HL-60 (cell line): ENCODE results near the gene SORCS2.

Experiments used
- DNase-seq, 2 experiments: peaks; one replicate each; pipeline ENCODE4 v3.0.0-alpha.2; 2010 to 2020; ENCODE audit warnings: low read depth in 1 of 2, low spot score in 1 of 2
- H3K27ac ChIP-seq: fragments of 250-450 bp; sonication (Bioruptor Pico); replicated peaks from 2 replicates; pipeline ENCODE4 v1.5.1; 2020; ENCODE audit warnings: mild to moderate bottlenecking, moderate library complexity
- H3K27me3 ChIP-seq: fragments of 250-450 bp; sonication (Bioruptor Pico); 2 replicates; pipeline ENCODE4 v1.5.1; 2021; ENCODE audit warnings: mild to moderate bottlenecking, moderate library complexity; ENCODE audit not compliant: insufficient read depth, poor library complexity, severe bottlenecking
- H3K4me3 ChIP-seq: replicated peaks from 2 replicates; pipeline ENCODE4 v1.5.1; 2011; ENCODE audit warnings: mild to moderate bottlenecking, control low read depth, low read length; ENCODE audit not compliant: insufficient read depth
- CTCF ChIP-seq: IDR thresholded peaks from one replicate; pipeline ENCODE4 v1.5.1; 2011; ENCODE audit warnings: low read length, control low read depth, inconsistent platforms; ENCODE audit not compliant: insufficient read depth
- GABPA ChIP-seq: IDR thresholded peaks from 2 replicates; pipeline ENCODE4 v1.6.1; 2012; ENCODE audit warnings: low read depth
- POLR2AphosphoS5 ChIP-seq: IDR thresholded peaks from 2 replicates; pipeline ENCODE4 v1.6.1; 2012; ENCODE audit warnings: low read depth
- REST ChIP-seq: IDR thresholded peaks from 2 replicates; pipeline ENCODE4 v1.6.1; 2012; ENCODE audit warnings: low read depth; ENCODE audit not compliant: insufficient replicate concordance
- SPI1 ChIP-seq: IDR thresholded peaks from 2 replicates; pipeline ENCODE4 v1.6.1; 2012; ENCODE audit warnings: low read depth, mild to moderate bottlenecking, borderline replicate concordance

SORCS2 gene

GRCh38 chr4:7338876-7339623 is 146.7 kb downstream of the SORCS2 start:
- DNase-seq: no peak
- H3K27me3 ChIP-seq: no peaks in the 10 kb centered on the region
- no peak for TF ChIP-seq REST
- no peak overlapping the region for H3K27ac ChIP-seq
- no peak overlapping the region for H3K4me3 ChIP-seq

DNA sequence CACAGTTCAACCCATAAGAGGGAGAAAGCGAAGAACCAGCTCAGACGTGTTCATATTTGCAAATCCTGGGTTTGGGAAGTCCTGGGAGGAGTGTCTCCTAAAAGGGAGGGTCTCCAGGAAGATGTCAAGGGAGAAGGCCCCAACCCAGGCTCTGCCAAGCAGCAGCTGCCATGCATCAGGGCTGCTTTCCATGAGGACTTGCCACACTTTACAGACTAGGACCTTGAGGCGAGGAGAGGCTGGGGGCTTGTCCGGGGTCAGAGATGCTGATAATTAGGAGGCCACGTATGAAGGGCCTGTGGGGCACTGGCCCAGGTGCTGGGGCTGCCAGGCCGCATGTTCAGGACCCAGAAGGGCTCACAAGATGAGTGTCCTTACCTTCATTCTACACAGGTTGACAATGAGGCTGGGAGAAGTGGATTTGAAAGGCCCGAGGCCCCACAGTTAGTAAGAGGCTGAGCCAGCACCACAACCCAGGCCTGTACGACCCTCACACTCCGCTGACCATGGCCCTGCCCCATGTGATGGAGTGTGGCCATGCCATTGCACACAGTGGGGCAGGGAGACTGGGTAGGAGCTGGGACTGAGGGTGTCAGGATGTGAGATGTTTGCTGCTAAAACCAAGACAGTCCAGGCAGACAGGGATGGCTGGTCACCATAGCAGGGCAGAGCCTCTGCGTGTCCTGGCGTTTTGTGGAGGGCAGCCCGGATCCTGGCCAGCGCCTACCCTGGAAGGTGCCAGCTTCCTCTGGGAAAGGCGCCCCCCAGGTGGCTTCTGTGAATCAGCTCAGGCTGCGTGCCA is 147.6 kb downstream of the SORCS2 start:
- no peak overlapping the region for H3K4me3 ChIP-seq

GRCh38 chr4:7340553-7341433 is 148.5 kb downstream of the SORCS2 start:
- TF ChIP-seq SPI1 (no peak), GABPA (no peak), REST (no peak), CTCF (no peak), POLR2AphosphoS5 (no peak)
- Histone ChIP-seq H3K27ac (no peak overlapping the region), H3K27me3 (no peaks in the 10 kb centered on the region)

More for the DNA sequence above, 147.6 kb downstream of the SORCS2 start:
- TF ChIP-seq SPI1 (no peak), CTCF (no peak), REST (no peak), GABPA (no peak), POLR2AphosphoS5 (no peak)
- Histone ChIP-seq H3K27me3 (no peaks in the 10 kb centered on the region), H3K27ac (no peak overlapping the region)
- DNase-seq: no peak

More at GRCh38 chr4:7340553-7341433, 148.5 kb downstream of the SORCS2 start:
- no peak for DNase-seq
- no peak overlapping the region for H3K4me3 ChIP-seq
